Suprapubic skin (tissue), 4 donors: Measurements from ENCODE around the gene BTNL9. TPM values are rescaled to one million over a fixed set of nuclear protein-coding genes. Genes with fewer than 3 reads are reported as not detected.
A peak's percentile ranks its signal among the peaks of the same experiment; 100 is the strongest.

Source experiments
- DNase-seq, 2 donors: peaks; one replicate each; pipeline ENCODE4 v3.0.0-alpha.2; 2019; ENCODE audit warnings: low spot score in 2 of 2
- H3K27ac ChIP-seq: fragments of 200-600 bp; sonication (generic); one replicate; pipeline ENCODE4 v1.5.1; 2019
- H3K27me3 ChIP-seq: fragments of 200-600 bp; sonication (generic); one replicate; pipeline ENCODE4 v1.5.1; 2019
- H3K36me3 ChIP-seq: fragments of 200-600 bp; sonication (generic); one replicate; pipeline ENCODE4 v1.5.1; 2019
- H3K4me1 ChIP-seq: fragments of 200-600 bp; sonication (generic); one replicate; pipeline ENCODE4 v1.5.1; 2019
- H3K4me3 ChIP-seq: fragments of 200-600 bp; sonication (generic); one replicate; pipeline ENCODE4 v1.5.1; 2019; ENCODE audit warnings: mild to moderate bottlenecking
- H3K9me3 ChIP-seq: fragments of 200-600 bp; sonication (generic); one replicate; pipeline ENCODE4 v1.5.1; 2019
- CTCF ChIP-seq, 2 donors: fragments of 200-600 bp in 1 of 2; fragments of 450-650 bp in 1 of 2; sonication (generic) in 1 of 2; IDR thresholded peaks; one replicate each; pipeline ENCODE4 v1.5.1; 2016 to 2019; ENCODE audit warnings: antibody characterized with exemption in 2 of 2, mild to moderate bottlenecking in 1 of 2, moderate library complexity in 1 of 2
- EP300 ChIP-seq: sonication (generic); formaldehyde crosslinking; IDR thresholded peaks from one replicate; pipeline ENCODE4 v1.6.1; 2017; ENCODE audit warnings: antibody characterized with exemption
- POLR2A ChIP-seq, 2 donors: fragments of 450-650 bp; IDR thresholded peaks; one replicate each; pipeline ENCODE4 v1.6.1; 2017; ENCODE audit warnings: antibody characterized with exemption in 2 of 2, mild to moderate bottlenecking in 2 of 2, moderate library complexity in 2 of 2
- POLR2AphosphoS5 ChIP-seq, 3 donors: sonication (generic); formaldehyde crosslinking; IDR thresholded peaks; one replicate each; pipeline ENCODE4 v1.6.1; 2017; ENCODE audit warnings: antibody characterized with exemption in 3 of 3
- WGBS: methylation state at CpG from one replicate; pipeline ENCODE4 v1.1.5; 2018; 5-methylcytosine and 5-hydroxymethylcytosine counted together
- total RNA-seq, 4 donors: library from RNA; depleted of rRNA; stranded (reverse); fragments of >200 nt; gene quantifications; one replicate each; pipeline ENCODE4 v1.1.0, GENCODE V29; 2016

BTNL9 gene
- total RNA-seq, 4 donors from 2014 or later = 13.4 to 98.3 (median 27.7) TPM

GRCh38 chr5:181054871-181055459, 14.9 kb downstream of the BTNL9 start:
- Histone ChIP-seq H3K36me3 (no peaks in the 10 kb centered on the region), H3K4me3 (no peak overlapping the region), H3K4me1 (peaks cover 31% of the 10 kb centered on the region), H3K27ac (no peak overlapping the region), H3K27me3 (peaks cover 94% of the 10 kb centered on the region), H3K9me3 (no peaks in the 10 kb centered on the region)
- no peak for DNase-seq
- 41% methylated on average over 7 of the region's 7 CpGs for WGBS
- TF ChIP-seq CTCF (IDR thresholded peaks at IDR 0.05) = no peak
- TF ChIP-seq EP300 = no peak
- no peak for TF ChIP-seq POLR2AphosphoS5 (IDR thresholded peaks at IDR 0.05)
- no peak for TF ChIP-seq POLR2A (IDR thresholded peaks at IDR 0.05)

GRCh38 chr5:181056431-181056830, 16.4 kb downstream of the BTNL9 start:
- Histone ChIP-seq H3K27me3 (peaks cover 98% of the 10 kb centered on the region), H3K27ac (no peak overlapping the region), H3K4me1 (peaks cover 31% of the 10 kb centered on the region), H3K36me3 (no peaks in the 10 kb centered on the region), H3K4me3 (no peak overlapping the region), H3K9me3 (no peaks in the 10 kb centered on the region)
- TF ChIP-seq CTCF (IDR thresholded peaks at IDR 0.05) (no peak), POLR2A (IDR thresholded peaks at IDR 0.05) (no peak), POLR2AphosphoS5 (IDR thresholded peaks at IDR 0.05) (no peak), EP300 (no peak)
- DNase-seq = no peak
- 74% methylated on average over 8 of the region's 8 CpGs for WGBS

GRCh38 chr5:181058321-181058720, 18.3 kb downstream of the BTNL9 start:
- 59% methylated on average over 9 of the region's 9 CpGs for WGBS
- peaks cover 16% of the 10 kb centered on the region for H3K4me1 ChIP-seq
- TF ChIP-seq POLR2AphosphoS5 (IDR thresholded peaks at IDR 0.05) = no peak
- TF ChIP-seq CTCF (IDR thresholded peaks at IDR 0.05) = no peak
- no peak for TF ChIP-seq POLR2A (IDR thresholded peaks at IDR 0.05)
- TF ChIP-seq EP300 = no peak

GRCh38 chr5:181058786-181059296, 18.8 kb downstream of the BTNL9 start:
- peaks cover 92% of the 10 kb centered on the region for H3K27me3 ChIP-seq
- H3K36me3 ChIP-seq = no peaks in the 10 kb centered on the region
- peak in 1 of 2 donors; percentile 75 for DNase-seq
- TF ChIP-seq CTCF (IDR thresholded peaks at IDR 0.05) = no peak
- TF ChIP-seq POLR2A (IDR thresholded peaks at IDR 0.05) = no peak
- TF ChIP-seq EP300 = no peak
- TF ChIP-seq POLR2AphosphoS5 (IDR thresholded peaks at IDR 0.05) = no peak
- H3K4me1 ChIP-seq = peaks cover 11% of the 10 kb centered on the region
- H3K27ac ChIP-seq = no peak overlapping the region
- peak overlapping the region; percentile 23 for H3K4me3 ChIP-seq
- WGBS = 27% methylated on average over 7 of the region's 22 CpGs
- H3K9me3 ChIP-seq = no peaks in the 10 kb centered on the region

More at GRCh38 chr5:181058321-181058720, 18.3 kb downstream of the BTNL9 start:
- H3K9me3 ChIP-seq = no peaks in the 10 kb centered on the region
- no peaks in the 10 kb centered on the region for H3K36me3 ChIP-seq
- H3K27ac ChIP-seq = no peak overlapping the region
- no peak overlapping the region for H3K4me3 ChIP-seq
- DNase-seq = no peak
- H3K27me3 ChIP-seq = peaks cover 93% of the 10 kb centered on the region

- WGBS = 26% methylated on average over 13 of the region's 86 CpGs
- Histone ChIP-seq H3K9me3 (no peaks in the 10 kb centered on the region), H3K4me1 (peaks cover 6% of the 10 kb centered on the region), H3K4me3 (peak overlapping the region; percentile 23), H3K27ac (no peak overlapping the region), H3K27me3 (peaks cover 92% of the 10 kb centered on the region), H3K36me3 (no peaks in the 10 kb centered on the region)
- peak in 1 of 2 donors; percentile 76 for DNase-seq
- TF ChIP-seq POLR2A (IDR thresholded peaks at IDR 0.05) (no peak), CTCF (IDR thresholded peaks at IDR 0.05) (no peak)
These were observed 19.5 kb downstream of the BTNL9 start for GRCh38 chr5:181059297-181060230.
